Right lobe of liver (tissue), 6 donors: ENCODE results near the gene AURKA. TPM values are rescaled to one million over a fixed set of nuclear protein-coding genes. Genes with fewer than 3 reads are reported as not detected.

Experiments
- ATAC-seq, 4 donors: fragments of 200-7000 bp; cut with Tn5 transposase; one replicate each; pipeline ENCODE4 v1.9.1; 2020; ENCODE audit warnings: mild to moderate bottlenecking in 4 of 4, moderate library complexity in 4 of 4
- DNase-seq, 3 donors: peaks; one replicate each; pipeline ENCODE4 v3.0.0-alpha.2; 2020
- H3K27ac ChIP-seq, 3 donors: fragments of 200-600 bp; one replicate each; pipeline ENCODE4 v1.8.0; 2022
- H3K27me3 ChIP-seq, 2 donors: fragments of 200-600 bp; one replicate each; pipeline ENCODE4 v1.8.0; 2022
- H3K36me3 ChIP-seq, 4 donors: fragments of 200-600 bp; sonication (generic) in 1 of 4; one replicate each; pipeline versions ENCODE4 v1.5.1 to v1.8.0; 2017 to 2022; ENCODE audit warnings: control low read depth in 1 of 4
- H3K4me1 ChIP-seq, 4 donors: fragments of 200-600 bp; sonication (generic) in 1 of 4; one replicate each; pipeline versions ENCODE4 v1.5.1 to v1.8.0; 2017 to 2022; ENCODE audit warnings: control low read depth in 1 of 4
- H3K4me3 ChIP-seq, 3 donors: fragments of 200-600 bp; one replicate each; pipeline ENCODE4 v1.8.0; 2022
- H3K9me3 ChIP-seq, 4 donors: fragments of 200-600 bp; sonication (generic) in 1 of 4; one replicate each; pipeline versions ENCODE4 v1.5.1 to v1.8.0; 2017 to 2022; ENCODE audit warnings: control low read depth in 1 of 4
- CTCF ChIP-seq, 4 donors: fragments of 200-600 bp in 3 of 4; fragments of 450-650 bp in 1 of 4; IDR thresholded peaks; one replicate each; pipeline versions ENCODE4 v1.5.1 to v1.8.0; 2016 to 2022; ENCODE audit warnings: antibody characterized with exemption in 4 of 4, mild to moderate bottlenecking in 2 of 4
- POLR2A ChIP-seq: fragments of 450-650 bp; IDR thresholded peaks from one replicate; pipeline ENCODE4 v1.6.1; 2017; ENCODE audit warnings: antibody characterized with exemption, mild to moderate bottlenecking
- WGBS: methylation state at CpG from one replicate; pipeline ENCODE4 v1.1.6; 2018; ENCODE audit warnings: low coverage, low lambda C conversion rate; ENCODE audit not compliant: insufficient coverage; ENCODE audit errors: missing lambda C conversion rate; 5-methylcytosine and 5-hydroxymethylcytosine counted together
- intact Hi-C, 2 donors: fragments of 100-400 bp; cut with DNase I; formaldehyde crosslinking; loops; one replicate each; pipeline versions ENCODE4 v1.11.2 to v1.14.1; 2022
- total RNA-seq, 6 experiments: library from RNA; depleted of rRNA in 2 of 6; stranded (reverse); fragments of >200 nt in 2 of 6; fragmentation: NEBNext Ultra II Directional in 3 of 6; extraction: Animal tissue kit (Norgen Biotek cat#: 25700) in 3 of 6; gene quantifications; one replicate each; pipeline versions ENCODE4 v1.1.0 to v1.2.4, GENCODE V29; 2016 to 2023
- donor health status: DM: no; HTN: yes; CAD: no.
- donor health status: DM: no; HTN: no; CAD: no.
- donor health status: DM: no; HTN: no; CAD: no.
- donor health status: DM: no; HTN: yes; CAD: no.
- donor health status: DM: no; HTN: yes; CAD: no.

AURKA gene
- total RNA-seq, 6 experiments from 2014 or later, result 1.5 to 7.4 (median 2.5) TPM

GRCh38 chr20:56358600-56359211, 33.3 kb downstream of the AURKA start, which contains the start of gene FAM210B:
Gene FAM210B (plus strand): TSS chr20:56358974. CDS start chr20:56359006, 32 bp downstream.
- H3K27ac ChIP-seq, result peak within 1 kb of the TSS; percentile 80 to 93 (median 85)
- TF ChIP-seq CTCF (IDR thresholded peaks at IDR 0.05) (no peak), POLR2A (peak; percentile 59)
- intact Hi-C loops, result no loop called here

GRCh38 chr20:56358070-56358469, 33.9 kb downstream of the AURKA start:
- whole genome bisulfite sequencing, result 78% methylated on average over 6 of the region's 6 CpGs
- TF ChIP-seq POLR2A (no peak), CTCF (IDR thresholded peaks at IDR 0.05) (no peak)
- Histone ChIP-seq H3K9me3 (no peaks in the 10 kb centered on the region), H3K27ac (no peak overlapping the region), H3K27me3 (no peaks in the 10 kb centered on the region), H3K4me3 (peak overlapping the region in 1 of 3 donors; percentile 96), H3K4me1 (peaks cover 0 to 17% (median 0%) of the 10 kb centered on the region in 4 donors), H3K36me3 (no peaks in the 10 kb centered on the region)
- DNase-seq, result no peak
- ATAC-seq, result no peak
- intact Hi-C loops, result no loop called here

More at GRCh38 chr20:56358600-56359211, 33.3 kb downstream of the AURKA start, which contains the start of gene FAM210B:
- ATAC-seq (peak; percentile 94 to 98 (median 94)), DNase-seq (peak; percentile 92 to 94 (median 94))
- H3K36me3 ChIP-seq, result no peaks in the 10 kb centered on the region
- peaks cover 0 to 17% (median 0%) of the 10 kb centered on the region in 4 donors for H3K4me1 ChIP-seq
- 4% methylated on average over 12 of the region's 63 CpGs for WGBS
- peak within 1 kb of the TSS; percentile 81 to 96 (median 88) for H3K4me3 ChIP-seq
- no peaks in the 10 kb centered on the region for H3K9me3 ChIP-seq
- no peaks in the 10 kb centered on the region for H3K27me3 ChIP-seq

GRCh38 chr20:56353356-56353755, 38.7 kb downstream of the AURKA start:
- Histone ChIP-seq H3K27me3 (no peaks in the 10 kb centered on the region), H3K4me1 (peaks cover 0 to 8% (median 0%) of the 10 kb centered on the region in 4 donors), H3K36me3 (no peaks in the 10 kb centered on the region), H3K27ac (no peak overlapping the region), H3K9me3 (no peaks in the 10 kb centered on the region), H3K4me3 (no peak overlapping the region)
- ATAC-seq (no peak), DNase-seq (no peak)
- 85% methylated on average over 4 of the region's 4 CpGs for WGBS
- intact Hi-C loops, result no loop called here
- TF ChIP-seq CTCF (IDR thresholded peaks at IDR 0.05) (no peak), POLR2A (no peak)

GRCh38 chr20:56352345-56353055, 39.5 kb downstream of the AURKA start:
- DNase-seq, result no peak
- intact Hi-C loops, result no loop called here
- Histone ChIP-seq H3K27me3 (no peaks in the 10 kb centered on the region), H3K9me3 (no peaks in the 10 kb centered on the region), H3K27ac (no peak overlapping the region), H3K4me3 (no peak overlapping the region), H3K4me1 (peaks cover 0 to 11% (median 0%) of the 10 kb centered on the region in 4 donors), H3K36me3 (no peaks in the 10 kb centered on the region)
- ATAC-seq, result no peak
- 63% methylated on average over 5 of the region's 5 CpGs for WGBS
- TF ChIP-seq POLR2A (no peak), CTCF (IDR thresholded peaks at IDR 0.05) (no peak)
